ENCODE results near the gene SPATA31A1. TPM values are rescaled to one million over a fixed set of nuclear protein-coding genes. Genes with fewer than 3 reads are reported as not detected.
"Not testable (repeated sequence)": the region's sequence is repeated elsewhere in the genome, so short reads cannot be mapped to it uniquely, and the experiment has no call there.

SPATA31A1 gene
- total RNA-seq (2013; cell fraction: nucleolus; rRNA removed): 0.10 and 0.23 TPM in 2 replicates
- not detected in 2 replicates for total RNA-seq (2014; rRNA removed)
- total RNA-seq (2014; rRNA removed; fragmentation: Illumina TruSeq; extraction: Trizol): not detected in 2 replicates
- total RNA-seq (2021): not detected in 2 replicates
- not detected for polyA plus RNA-seq (2011; ENCODE audit: low read depth)
- 0.01 TPM in 1 of 2 replicates, not detected in the other for polyA plus RNA-seq (2011; rRNA removed)
- not detected in 2 replicates for polyA plus RNA-seq (2011; cell fraction: cytosol; rRNA removed)
- polyA plus RNA-seq (2011; cell fraction: nucleus; rRNA removed): 0.06 TPM in 1 of 2 replicates, not detected in the other
- polyA plus RNA-seq (2012): not detected in 2 replicates
- not detected in 2 replicates for polyA plus RNA-seq (2014; fragmentation: Illumina TruSeq; extraction: Trizol)
- not detected for polyA plus RNA-seq (2014; fragmentation: Nextera tagmentation; extraction: Ambion mirVana)
- not detected in 2 replicates for polyA plus RNA-seq (2014; rRNA removed)
- not detected for polyA plus RNA-seq (2016; fragmentation: Nextera tagmentation; extraction: Ambion mirVana)
- polyA minus RNA-seq (2011; rRNA and poly(A)+ RNA removed): 0.05 TPM in 1 of 2 replicates, not detected in the other
- not detected in 2 replicates for polyA minus RNA-seq (2011; cell fraction: cytosol; rRNA and poly(A)+ RNA removed)
- not detected in 2 replicates for polyA minus RNA-seq (2011; cell fraction: nucleus; rRNA and poly(A)+ RNA removed)
- not detected for Bru-seq, nascent RNA
- BruChase-seq, experiment 1, labeled RNA remaining after a 6-hour chase: not detected
- not detected for BruChase-seq, experiment 2, labeled RNA remaining after a 2-hour chase
- long read RNA-seq, experiment 1: 0 reads
- long read RNA-seq, experiment 2: 0 reads

GRCh38 chr9:39355369-39355768 is at the start of gene SPATA31A1:
TSS of gene SPATA31A1 (plus strand) at chr9:39355669. CDS start at chr9:39355731, 62 bp downstream.
- ATAC-seq; SMC1A ChIA-PET (ENCODE audit: uncharacterized antibody, unreplicated experiment); H3K27me3 ChIP-seq (replicated peaks in 1 of 2; ENCODE audit: control insufficient read depth in 2 of 2, insufficient read depth in 2 of 2, low read length in 1 of 2); DNase-seq (ENCODE audit: low read depth, low spot score); H3K4me1 ChIP-seq (ENCODE audit: control insufficient read depth, insufficient read depth, low read length); H3K4me3 ChIP-seq; RAD21 ChIA-PET (ENCODE audit: unreplicated experiment); H4K20me1 ChIP-seq (ENCODE audit: control insufficient read depth, insufficient read depth); H3K9ac ChIP-seq (ENCODE audit: control insufficient read depth, insufficient read depth, low read length); H3K79me2 ChIP-seq (ENCODE audit: control insufficient read depth, insufficient read depth, low read length); H3K4me2 ChIP-seq (ENCODE audit: control insufficient read depth, insufficient read depth); H3K9me3 ChIP-seq (replicated peaks; ENCODE audit: control insufficient read depth, insufficient read depth, low read length); H2AFZ ChIP-seq (ENCODE audit: control insufficient read depth, low read depth, low read length); H3K36me3 ChIP-seq (ENCODE audit: control insufficient read depth in 2 of 2, insufficient read depth in 2 of 2, low read length in 1 of 2); CTCF ChIA-PET; H3K27ac ChIP-seq (ENCODE audit: control insufficient read depth, insufficient read depth); in situ Hi-C loops (cut with MboI); FAIRE-seq; intact Hi-C loops (cut with micrococcal nuclease; ENCODE audit: unreplicated experiment); BruUV-seq (replicated peaks); POLR2A ChIA-PET: not testable (repeated sequence)
- WGBS (ENCODE audit: insufficient coverage, insufficient replicate concordance, low lambda C conversion rate, missing lambda C conversion rate): 20% methylated on average over 1 of the region's 6 CpGs

- DNase-seq (ENCODE audit: low read depth, low spot score); H3K9ac ChIP-seq (ENCODE audit: control insufficient read depth, insufficient read depth, low read length); intact Hi-C loops (cut with micrococcal nuclease; ENCODE audit: unreplicated experiment); H3K9me3 ChIP-seq (replicated peaks; ENCODE audit: control insufficient read depth, insufficient read depth, low read length); H2AFZ ChIP-seq (ENCODE audit: control insufficient read depth, low read depth, low read length); H4K20me1 ChIP-seq (ENCODE audit: control insufficient read depth, insufficient read depth); RAD21 ChIA-PET (ENCODE audit: unreplicated experiment); ATAC-seq; H3K36me3 ChIP-seq (ENCODE audit: control insufficient read depth in 2 of 2, insufficient read depth in 2 of 2, low read length in 1 of 2); H3K4me1 ChIP-seq (ENCODE audit: control insufficient read depth, insufficient read depth, low read length); H3K4me3 ChIP-seq; BruUV-seq (replicated peaks); POLR2A ChIA-PET; H3K27me3 ChIP-seq (replicated peaks in 1 of 2; ENCODE audit: control insufficient read depth in 2 of 2, insufficient read depth in 2 of 2, low read length in 1 of 2); H3K4me2 ChIP-seq (ENCODE audit: control insufficient read depth, insufficient read depth); in situ Hi-C loops (cut with MboI); H3K27ac ChIP-seq (ENCODE audit: control insufficient read depth, insufficient read depth); H3K79me2 ChIP-seq (ENCODE audit: control insufficient read depth, insufficient read depth, low read length); CTCF ChIA-PET; FAIRE-seq; SMC1A ChIA-PET (ENCODE audit: uncharacterized antibody, unreplicated experiment): not testable (repeated sequence)
- 0% methylated on average over 1 of the region's 2 CpGs for WGBS (ENCODE audit: insufficient coverage, insufficient replicate concordance, low lambda C conversion rate, missing lambda C conversion rate)
Measured at GRCh38 chr9:39407261-39408204, 52.1 kb downstream of the SPATA31A1 start.

- H3K79me2 ChIP-seq (ENCODE audit: control insufficient read depth, insufficient read depth, low read length); H3K9me3 ChIP-seq (replicated peaks; ENCODE audit: control insufficient read depth, insufficient read depth, low read length); H2AFZ ChIP-seq (ENCODE audit: control insufficient read depth, low read depth, low read length); ATAC-seq; POLR2A ChIA-PET; H3K4me3 ChIP-seq; FAIRE-seq; DNase-seq (ENCODE audit: low read depth, low spot score); H3K27me3 ChIP-seq (replicated peaks in 1 of 2; ENCODE audit: control insufficient read depth in 2 of 2, insufficient read depth in 2 of 2, low read length in 1 of 2); SMC1A ChIA-PET (ENCODE audit: uncharacterized antibody, unreplicated experiment); H3K4me1 ChIP-seq (ENCODE audit: control insufficient read depth, insufficient read depth, low read length); H4K20me1 ChIP-seq (ENCODE audit: control insufficient read depth, insufficient read depth); CTCF ChIA-PET; BruUV-seq (replicated peaks); intact Hi-C loops (cut with micrococcal nuclease; ENCODE audit: unreplicated experiment); H3K36me3 ChIP-seq (ENCODE audit: control insufficient read depth in 2 of 2, insufficient read depth in 2 of 2, low read length in 1 of 2); RAD21 ChIA-PET (ENCODE audit: unreplicated experiment); H3K27ac ChIP-seq (ENCODE audit: control insufficient read depth, insufficient read depth); H3K9ac ChIP-seq (ENCODE audit: control insufficient read depth, insufficient read depth, low read length); H3K4me2 ChIP-seq (ENCODE audit: control insufficient read depth, insufficient read depth); in situ Hi-C loops (cut with MboI): not testable (repeated sequence)
- WGBS (ENCODE audit: insufficient coverage, insufficient replicate concordance, low lambda C conversion rate, missing lambda C conversion rate): no CpG with 5 or more reads among the region's 1 CpG
Measured at GRCh38 chr9:39411254-39411940, 55.9 kb downstream of the SPATA31A1 start.

Measured in GM12878 (cell line).